GDM1 (cell line): ENCODE results near the gene SLC7A5.
"Not testable (repeated sequence)": the region's sequence is repeated elsewhere in the genome, so short reads cannot be mapped to it uniquely, and the experiment has no call there.

Experiments used
- DNase-seq: peaks from one replicate; lab custom pipeline; 2025; lab: John Stamatoyannopoulos, UW

Gene SLC7A5

DNA sequence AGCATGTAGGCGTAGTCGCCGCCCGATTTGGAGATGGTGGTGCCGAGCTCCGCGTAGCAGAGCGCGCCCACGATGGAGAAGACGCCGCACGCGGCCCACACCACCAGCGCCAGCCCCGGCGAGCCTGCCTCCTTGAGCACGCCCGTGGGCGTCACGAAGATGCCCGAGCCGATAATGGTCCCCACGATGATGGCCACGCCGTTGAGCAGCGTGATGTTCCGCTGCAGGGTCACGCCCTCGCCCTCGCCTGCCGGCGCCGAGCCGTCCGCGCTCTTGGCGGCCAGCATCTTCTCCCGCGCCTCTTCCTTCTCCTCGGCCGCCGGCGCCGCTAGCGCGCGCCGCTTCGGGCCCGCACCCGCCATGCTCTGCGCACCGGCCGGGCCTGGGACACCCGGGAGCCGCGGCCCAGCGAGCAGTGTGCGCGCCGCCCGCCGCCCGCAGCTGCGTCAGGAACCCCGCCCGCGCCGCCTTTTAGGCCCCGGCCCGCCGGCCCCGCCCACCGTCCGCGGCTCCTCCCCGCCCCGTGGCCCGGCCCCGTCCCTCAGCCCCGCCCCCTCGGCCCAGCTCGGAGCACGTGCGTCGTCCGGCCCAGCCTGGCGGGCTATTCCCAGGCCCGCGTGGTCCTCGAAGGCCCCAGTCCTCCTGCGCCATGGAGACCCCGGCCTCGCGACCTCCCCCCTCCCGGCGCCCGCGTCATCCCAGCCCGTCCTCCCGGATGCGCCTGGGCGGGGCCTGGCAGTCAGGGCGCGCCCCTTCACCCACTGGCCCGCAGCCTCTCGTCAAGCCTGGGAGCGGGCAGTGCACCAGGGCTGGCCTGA, at the start of gene SLC7A5:
Gene SLC7A5 (minus strand): TSS at position 447 of the 818 bp plus-strand sequence. CDS start 85 bp downstream, at position 362.
- DNase-seq: peak; percentile 57

DNA sequence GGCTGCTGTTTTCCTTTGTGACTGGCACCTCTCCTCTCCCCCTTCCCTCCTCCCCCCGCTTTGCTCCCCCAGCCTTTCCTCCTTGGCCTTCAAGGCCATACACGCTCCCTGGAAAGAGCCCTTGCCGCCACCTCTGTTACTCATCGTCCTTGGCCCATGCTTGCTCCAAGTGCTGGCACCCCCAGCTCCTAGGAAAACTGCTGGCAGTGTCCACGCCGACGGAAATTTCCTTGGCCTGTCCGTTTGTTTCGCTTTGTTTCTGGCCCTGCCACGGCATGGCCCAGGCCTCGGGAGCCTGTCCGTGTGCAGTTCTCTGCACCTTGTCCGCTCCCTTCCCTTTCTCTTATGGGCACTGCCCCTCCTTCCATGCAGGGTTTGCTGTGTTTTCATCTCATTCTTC, 49.0 kb upstream of the SLC7A5 start:
- no peak for DNase-seq

- DNase-seq: no peak
Observed at GRCh38 chr16:87917503-87917902, 48.2 kb upstream of the SLC7A5 start.

GRCh38 chr16:87914812-87915211, 45.5 kb upstream of the SLC7A5 start:
- DNase-seq: no peak

GRCh38 chr16:87914021-87914725, 44.9 kb upstream of the SLC7A5 start:
- DNase-seq: not testable (repeated sequence)

DNA sequence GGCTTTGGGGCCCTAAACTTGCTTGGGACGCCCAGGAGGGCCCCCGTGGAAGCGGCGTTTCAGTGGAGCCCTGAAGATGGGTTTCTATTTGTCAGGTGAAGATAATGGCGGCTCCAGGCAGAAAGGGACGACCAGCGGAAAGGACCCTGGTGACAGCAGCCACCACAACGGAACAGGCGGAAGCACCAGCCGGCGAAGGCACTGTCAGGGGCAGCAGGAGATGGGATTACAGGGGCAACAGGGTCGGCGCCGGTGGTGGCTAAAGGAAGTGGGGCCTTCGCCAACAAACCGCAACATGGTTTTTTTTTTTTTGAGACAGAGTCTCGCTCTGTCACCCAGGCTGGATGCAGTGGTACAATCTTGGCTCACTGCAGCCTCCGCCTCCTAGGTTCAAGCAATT, 43.4 kb upstream of the SLC7A5 start:
- DNase-seq: not testable (repeated sequence)

DNA sequence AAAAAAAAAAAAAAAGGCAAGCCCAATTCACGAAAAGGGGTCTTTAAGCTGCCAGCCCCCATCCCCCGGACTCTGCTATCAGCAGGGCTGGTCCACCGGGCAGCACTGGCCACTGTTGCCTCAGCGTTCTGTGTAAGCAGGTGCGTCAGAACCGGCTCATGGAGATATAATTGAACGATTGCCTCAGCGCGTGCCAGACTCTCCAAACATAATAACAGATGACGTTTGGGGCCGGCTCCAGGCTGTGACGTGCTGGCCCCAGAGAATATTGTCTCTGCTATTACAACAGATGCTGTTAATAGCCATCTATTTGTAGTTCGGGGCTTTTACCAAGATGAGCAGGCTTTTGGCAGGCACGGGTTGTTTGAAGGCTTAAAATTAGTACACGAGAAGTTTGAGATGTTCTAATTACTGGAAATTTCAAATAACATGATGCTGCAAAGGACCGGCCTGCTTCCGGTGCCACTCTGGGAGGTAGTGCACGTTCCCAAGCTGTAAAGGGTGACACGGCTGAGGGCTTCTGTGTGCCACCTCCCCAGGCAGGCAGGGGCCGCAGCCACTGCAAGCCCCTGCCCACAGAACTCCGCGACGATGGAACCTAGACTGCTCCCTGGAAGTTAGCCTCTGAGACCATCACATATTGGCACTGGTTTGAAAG, 41.9 kb upstream of the SLC7A5 start:
- DNase-seq: not testable (repeated sequence)

DNA sequence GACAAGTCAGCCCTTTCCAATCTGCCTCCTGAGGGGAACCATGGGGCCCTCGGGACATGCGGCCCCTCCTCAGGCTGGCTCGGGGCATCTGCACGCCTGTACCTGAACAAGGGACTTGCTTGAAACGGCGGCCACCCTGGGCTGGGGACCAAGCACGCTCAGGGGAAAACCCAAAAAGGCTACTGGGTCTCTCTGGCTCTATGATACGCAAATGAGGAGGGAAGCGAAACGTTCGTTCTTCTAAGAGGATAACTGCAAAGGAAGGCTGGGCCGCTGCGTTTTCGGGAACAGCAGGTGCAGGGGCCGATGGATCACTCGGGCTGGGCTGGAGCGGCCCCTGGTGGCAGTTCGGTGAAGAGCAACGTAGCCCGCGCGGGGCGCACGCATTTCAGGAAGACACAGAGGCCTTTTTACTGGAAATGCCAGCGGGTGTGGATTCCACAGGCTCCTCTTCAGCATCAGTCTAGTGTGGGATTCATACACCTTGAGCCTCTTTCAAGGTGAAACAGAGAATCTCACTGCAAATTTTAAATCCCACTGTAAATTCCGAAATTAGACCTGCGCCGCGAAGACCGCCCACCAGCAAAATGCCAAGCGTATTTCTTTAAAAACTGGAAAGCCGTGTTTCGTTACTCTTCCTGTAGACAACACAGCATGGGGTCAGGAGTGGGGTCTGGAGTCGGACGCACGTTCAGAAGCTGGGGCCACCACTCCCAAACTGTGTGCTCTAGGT, 40.1 kb upstream of the SLC7A5 start:
- peak; percentile 53 for DNase-seq

GRCh38 chr16:87908101-87908500, 38.8 kb upstream of the SLC7A5 start:
- DNase-seq: not testable (repeated sequence)

- DNase-seq: not testable (repeated sequence)
Observed at GRCh38 chr16:87905521-87905920, 36.2 kb upstream of the SLC7A5 start.

DNA sequence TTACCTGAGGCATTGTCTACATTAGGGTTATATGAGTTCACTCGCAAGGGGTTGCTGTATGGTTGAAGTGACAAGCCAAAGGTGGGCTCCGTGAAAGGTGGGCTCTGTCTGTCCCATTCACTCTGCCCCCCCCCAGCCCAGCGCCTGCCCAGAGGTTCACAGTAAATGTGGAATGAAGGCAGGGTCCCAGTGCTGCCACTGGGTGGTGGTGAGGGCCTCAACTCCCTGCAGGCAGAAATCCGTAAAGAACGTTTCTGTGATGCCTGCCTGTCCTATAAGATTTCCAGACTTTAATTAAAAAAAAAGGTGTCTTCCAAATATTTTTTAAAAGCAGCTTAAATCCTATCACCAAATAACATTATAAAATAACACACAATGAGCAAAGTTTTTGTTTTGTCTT, 35.7 kb upstream of the SLC7A5 start:
- not testable (repeated sequence) for DNase-seq

DNA sequence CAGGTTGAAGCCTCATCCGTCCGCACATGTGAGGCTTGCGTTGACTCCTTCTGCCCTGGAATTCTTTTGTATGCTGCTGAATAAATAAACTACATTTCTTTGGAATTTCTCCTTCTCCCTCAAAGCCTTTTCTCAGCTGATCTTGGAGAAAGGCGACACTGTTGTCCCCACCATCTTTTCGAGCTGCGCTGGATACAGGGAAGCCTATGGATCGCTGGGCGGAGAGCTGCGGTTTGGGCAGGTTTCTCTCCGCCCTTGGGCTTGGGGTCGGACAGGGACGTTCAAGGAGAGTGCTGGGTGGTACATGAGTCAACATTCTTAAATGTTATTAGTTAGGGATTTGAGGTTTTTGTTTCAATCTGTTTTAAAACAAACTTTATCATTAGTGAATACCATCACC, 31.2 kb upstream of the SLC7A5 start:
- not testable (repeated sequence) for DNase-seq

DNA sequence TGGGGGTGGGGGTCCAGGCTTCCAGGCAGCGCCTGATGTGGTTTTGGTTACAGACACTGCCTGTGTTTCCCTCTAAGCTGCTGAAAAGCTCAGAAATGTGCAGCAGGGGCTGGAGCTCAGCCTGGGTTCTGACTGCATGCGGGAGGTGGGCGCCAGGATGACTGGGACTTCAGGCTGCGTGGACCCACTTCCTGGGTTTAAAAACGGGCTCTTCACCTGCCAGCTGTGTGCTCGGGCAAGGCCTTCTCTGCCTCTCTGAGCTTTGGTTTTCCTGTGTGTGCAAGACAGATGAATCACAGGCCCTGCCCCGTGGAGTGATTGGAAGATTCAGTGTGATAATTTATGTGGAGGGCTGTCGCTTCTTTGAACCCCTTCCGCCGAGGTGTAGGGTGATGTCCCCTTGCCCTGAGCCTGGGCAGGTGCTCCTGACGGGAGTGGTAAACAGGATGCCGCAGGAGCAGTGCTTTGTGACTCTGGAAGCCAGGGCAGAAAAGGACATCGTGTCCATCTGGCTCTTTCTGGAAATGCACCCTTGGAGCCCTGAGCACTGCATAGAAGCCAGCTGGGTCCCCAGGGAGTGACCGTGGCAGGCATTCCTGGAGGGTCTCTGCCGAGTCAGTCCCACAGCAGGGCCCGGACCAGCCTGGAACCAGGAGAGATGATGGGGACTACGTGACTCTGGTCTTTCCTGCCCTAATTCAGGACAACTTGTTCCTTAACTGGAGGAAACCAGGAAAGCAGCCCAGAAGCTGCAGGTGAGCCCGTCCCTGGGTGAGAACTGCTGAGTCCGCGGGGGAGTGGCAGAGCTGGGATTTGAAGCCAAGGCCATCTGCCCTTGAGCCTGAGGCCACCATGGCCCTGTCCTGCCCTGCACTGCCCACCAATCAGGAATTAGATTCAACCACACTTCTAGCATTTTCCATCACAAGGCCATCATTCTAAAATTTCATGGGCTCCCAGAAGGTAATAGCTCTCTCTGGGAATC, 28.5 kb upstream of the SLC7A5 start:
- no peak for DNase-seq

DNA sequence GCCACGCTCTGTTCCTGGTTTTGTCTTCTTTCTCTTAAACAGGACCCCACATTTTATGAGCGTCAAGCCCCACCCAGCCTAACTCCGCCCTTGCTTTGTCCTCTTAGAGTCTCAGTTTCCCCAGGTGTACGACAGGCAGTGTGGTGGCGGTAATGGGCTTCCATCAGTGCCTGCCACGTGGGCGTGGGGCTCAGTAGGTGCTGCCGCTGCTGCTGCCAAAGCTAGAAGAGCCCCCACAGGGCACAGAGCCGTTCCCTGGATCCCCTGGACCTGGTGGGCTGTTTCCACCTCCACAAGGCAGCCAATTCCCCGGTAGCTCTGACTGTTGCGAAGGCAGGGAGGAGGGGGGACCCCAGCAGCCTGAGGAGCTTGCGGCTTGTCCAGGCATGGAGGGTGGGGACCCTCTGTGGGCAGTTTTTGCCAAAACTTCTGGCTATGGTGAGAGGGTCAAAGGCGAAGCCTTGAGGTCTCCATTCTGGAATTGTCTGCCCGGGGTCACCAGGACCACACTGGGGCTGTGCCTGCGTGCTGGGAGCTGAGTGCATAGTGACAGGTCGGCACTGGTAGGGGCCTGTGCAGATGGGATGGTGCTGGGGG, 27.7 kb upstream of the SLC7A5 start:
- not testable (repeated sequence) for DNase-seq

GRCh38 chr16:87896176-87896890, 27.0 kb upstream of the SLC7A5 start:
- DNase-seq: not testable (repeated sequence)

- DNase-seq: peak; percentile 64
Observed at GRCh38 chr16:87895641-87896141, 26.4 kb upstream of the SLC7A5 start.

- DNase-seq: not testable (repeated sequence)
Observed at GRCh38 chr16:87894005-87894404, 24.7 kb upstream of the SLC7A5 start.

DNA sequence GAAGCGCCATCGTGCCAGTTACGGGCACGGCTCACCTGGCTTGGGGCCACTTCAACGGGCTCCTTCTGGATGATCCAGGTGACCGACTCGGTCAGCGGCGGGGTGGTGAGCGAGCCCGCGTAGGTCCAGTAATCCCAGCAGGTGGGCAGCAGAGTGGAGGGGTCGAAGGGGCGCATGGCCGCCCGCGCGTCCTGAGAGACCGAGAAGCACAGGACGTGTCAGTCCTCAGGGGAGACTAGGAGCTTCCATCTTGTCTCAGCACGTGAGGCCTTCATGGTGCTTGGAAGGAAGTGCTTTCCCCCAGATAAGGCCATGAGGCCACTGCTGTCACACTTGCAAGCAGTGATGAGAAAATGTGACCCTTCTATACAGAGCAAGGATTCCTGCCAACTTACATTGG, 22.5 kb upstream of the SLC7A5 start:
- no peak for DNase-seq

GRCh38 chr16:87889762-87890161, 20.5 kb upstream of the SLC7A5 start:
- DNase-seq: not testable (repeated sequence)
